ENCODE results near the gene GJB6. TPM values are rescaled to one million over a fixed set of nuclear protein-coding genes. Genes with fewer than 3 reads are reported as not detected.

Gene GJB6
- polyA plus RNA-seq, 1 donor from 2014 or later = not detected

DNA sequence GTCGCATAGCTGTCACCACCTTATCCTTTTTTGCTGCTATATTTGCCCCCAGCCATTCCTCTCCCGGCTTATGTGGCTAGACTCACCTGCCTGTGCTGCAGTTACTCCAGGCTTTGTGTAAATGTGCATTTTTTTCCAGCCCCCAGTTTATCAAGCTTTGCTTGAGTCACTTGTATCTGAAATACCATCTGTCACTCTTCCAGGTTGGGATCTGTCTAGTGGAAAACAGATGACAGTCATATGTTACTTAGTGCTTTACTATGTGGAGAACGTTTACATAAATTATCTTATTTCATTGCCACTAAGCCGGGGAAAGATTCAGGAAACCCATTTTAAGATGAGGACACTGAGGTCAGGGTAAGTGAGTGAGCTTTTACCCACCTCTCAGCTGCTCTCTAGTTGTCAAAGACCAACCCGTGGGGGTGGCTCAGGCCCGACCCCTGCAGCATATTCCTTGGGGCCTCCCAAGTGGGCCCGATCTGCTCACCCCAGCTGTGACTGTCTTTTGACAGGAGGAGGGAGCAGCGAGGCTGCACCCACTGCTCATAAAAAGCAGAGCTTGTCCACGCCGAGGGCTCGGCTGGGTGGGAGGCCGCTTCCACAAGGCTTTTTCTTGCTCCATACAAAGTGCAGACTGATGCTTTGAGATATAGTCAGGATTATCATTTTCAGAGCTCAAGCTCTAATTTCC lies 46.6 kb downstream of the GJB6 start:
- no peaks in the 10 kb centered on the region for H3K79me2 ChIP-seq (replicated peaks; ENCODE audit: insufficient read depth, low read length)
- no peak overlapping the region for H3K4me3 ChIP-seq (ENCODE audit: low read length)
- no peak overlapping the region for H3K9ac ChIP-seq (ENCODE audit: low read length)
- no peaks in the 10 kb centered on the region for H3K9me3 ChIP-seq (ENCODE audit: low read length)
- H3K36me3 ChIP-seq (ENCODE audit: insufficient read depth, low read length) = no peaks in the 10 kb centered on the region
- no peak overlapping the region for H3K27ac ChIP-seq (ENCODE audit: low read length)
- H3K27me3 ChIP-seq (ENCODE audit: insufficient read depth, low read depth, low read length) = peaks cover 8% of the 10 kb centered on the region
- TF ChIP-seq, protein P1, sequence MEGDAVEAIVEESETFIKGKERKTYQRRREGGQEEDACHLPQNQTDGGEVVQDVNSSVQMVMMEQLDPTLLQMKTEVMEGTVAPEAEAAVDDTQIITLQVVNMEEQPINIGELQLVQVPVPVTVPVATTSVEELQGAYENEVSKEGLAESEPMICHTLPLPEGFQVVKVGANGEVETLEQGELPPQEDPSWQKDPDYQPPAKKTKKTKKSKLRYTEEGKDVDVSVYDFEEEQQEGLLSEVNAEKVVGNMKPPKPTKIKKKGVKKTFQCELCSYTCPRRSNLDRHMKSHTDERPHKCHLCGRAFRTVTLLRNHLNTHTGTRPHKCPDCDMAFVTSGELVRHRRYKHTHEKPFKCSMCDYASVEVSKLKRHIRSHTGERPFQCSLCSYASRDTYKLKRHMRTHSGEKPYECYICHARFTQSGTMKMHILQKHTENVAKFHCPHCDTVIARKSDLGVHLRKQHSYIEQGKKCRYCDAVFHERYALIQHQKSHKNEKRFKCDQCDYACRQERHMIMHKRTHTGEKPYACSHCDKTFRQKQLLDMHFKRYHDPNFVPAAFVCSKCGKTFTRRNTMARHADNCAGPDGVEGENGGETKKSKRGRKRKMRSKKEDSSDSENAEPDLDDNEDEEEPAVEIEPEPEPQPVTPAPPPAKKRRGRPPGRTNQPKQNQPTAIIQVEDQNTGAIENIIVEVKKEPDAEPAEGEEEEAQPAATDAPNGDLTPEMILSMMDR (IDR thresholded peaks at IDR 0.05; ENCODE audit: poor library complexity, severe bottlenecking) = no peak
- no peak for TF ChIP-seq EP300 (conservative IDR thresholded peaks at IDR 0.05; ENCODE audit: poor library complexity, severe bottlenecking)
- TF ChIP-seq POLR2AphosphoS5 (IDR thresholded peaks at IDR 0.05) = no peak
- no peak for TF ChIP-seq SMC3 (conservative IDR thresholded peaks at IDR 0.05; ENCODE audit: poor library complexity)
- no peak for TF ChIP-seq RAD21 (conservative IDR thresholded peaks at IDR 0.05)
- TF ChIP-seq TAF1 (IDR thresholded peaks at IDR 0.05; ENCODE audit: low read depth) = no peak
- no peak for TF ChIP-seq EZH2 (IDR thresholded peaks at IDR 0.05; ENCODE audit: borderline replicate concordance, insufficient read depth, low read length, poor library complexity, severe bottlenecking)
- TF ChIP-seq, protein P2, sequence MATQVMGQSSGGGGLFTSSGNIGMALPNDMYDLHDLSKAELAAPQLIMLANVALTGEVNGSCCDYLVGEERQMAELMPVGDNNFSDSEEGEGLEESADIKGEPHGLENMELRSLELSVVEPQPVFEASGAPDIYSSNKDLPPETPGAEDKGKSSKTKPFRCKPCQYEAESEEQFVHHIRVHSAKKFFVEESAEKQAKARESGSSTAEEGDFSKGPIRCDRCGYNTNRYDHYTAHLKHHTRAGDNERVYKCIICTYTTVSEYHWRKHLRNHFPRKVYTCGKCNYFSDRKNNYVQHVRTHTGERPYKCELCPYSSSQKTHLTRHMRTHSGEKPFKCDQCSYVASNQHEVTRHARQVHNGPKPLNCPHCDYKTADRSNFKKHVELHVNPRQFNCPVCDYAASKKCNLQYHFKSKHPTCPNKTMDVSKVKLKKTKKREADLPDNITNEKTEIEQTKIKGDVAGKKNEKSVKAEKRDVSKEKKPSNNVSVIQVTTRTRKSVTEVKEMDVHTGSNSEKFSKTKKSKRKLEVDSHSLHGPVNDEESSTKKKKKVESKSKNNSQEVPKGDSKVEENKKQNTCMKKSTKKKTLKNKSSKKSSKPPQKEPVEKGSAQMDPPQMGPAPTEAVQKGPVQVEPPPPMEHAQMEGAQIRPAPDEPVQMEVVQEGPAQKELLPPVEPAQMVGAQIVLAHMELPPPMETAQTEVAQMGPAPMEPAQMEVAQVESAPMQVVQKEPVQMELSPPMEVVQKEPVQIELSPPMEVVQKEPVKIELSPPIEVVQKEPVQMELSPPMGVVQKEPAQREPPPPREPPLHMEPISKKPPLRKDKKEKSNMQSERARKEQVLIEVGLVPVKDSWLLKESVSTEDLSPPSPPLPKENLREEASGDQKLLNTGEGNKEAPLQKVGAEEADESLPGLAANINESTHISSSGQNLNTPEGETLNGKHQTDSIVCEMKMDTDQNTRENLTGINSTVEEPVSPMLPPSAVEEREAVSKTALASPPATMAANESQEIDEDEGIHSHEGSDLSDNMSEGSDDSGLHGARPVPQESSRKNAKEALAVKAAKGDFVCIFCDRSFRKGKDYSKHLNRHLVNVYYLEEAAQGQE (IDR thresholded peaks at IDR 0.05; ENCODE audit: borderline replicate concordance) = no peak
- no peak for TF ChIP-seq MXI1 (conservative IDR thresholded peaks at IDR 0.05; ENCODE audit: poor library complexity, severe bottlenecking)
- H3K4me2 ChIP-seq (ENCODE audit: low read length) = no peak overlapping the region
- H4K20me1 ChIP-seq (ENCODE audit: insufficient read depth) = no peaks in the 10 kb centered on the region
- H2AFZ ChIP-seq (ENCODE audit: low read depth, low read length) = no peak overlapping the region
- no peaks in the 10 kb centered on the region for H3F3A ChIP-seq (ENCODE audit: insufficient read depth, low read length, poor library complexity, severe bottlenecking)
- no peaks in the 10 kb centered on the region for H3K9me2 ChIP-seq (ENCODE audit: insufficient read depth, low read length)

DNA sequence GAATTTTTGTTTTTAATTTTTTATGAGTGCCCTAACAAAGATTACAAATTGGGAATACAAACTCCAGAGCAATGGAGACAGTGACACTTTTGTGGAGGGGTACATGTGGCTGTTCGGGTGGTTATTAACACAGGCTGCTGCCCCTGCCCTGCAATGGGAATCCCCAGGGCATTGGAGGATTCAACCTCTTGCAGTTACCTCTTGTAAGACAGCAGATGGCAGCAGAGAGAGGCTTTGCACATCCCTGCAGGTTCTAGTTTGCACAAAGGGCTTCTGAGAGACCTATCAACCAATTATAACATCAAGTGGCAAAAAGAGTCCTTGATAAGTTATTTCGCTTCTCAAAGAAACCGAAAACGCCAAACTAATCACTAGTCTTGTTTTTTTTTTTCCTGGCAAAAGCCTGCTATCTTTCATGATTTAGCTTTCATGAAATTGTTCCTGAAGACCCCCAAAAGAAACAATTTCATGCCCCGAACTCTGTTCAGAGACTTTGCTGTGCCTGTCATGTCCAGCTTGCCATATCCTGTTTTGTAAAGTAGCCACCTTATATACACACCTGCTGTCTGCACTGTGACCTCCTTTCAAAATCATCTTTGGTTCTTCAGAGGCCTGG lies 49.8 kb downstream of the GJB6 start:
- Histone ChIP-seq H4K20me1 (ENCODE audit: insufficient read depth) (no peaks in the 10 kb centered on the region), H2AFZ (ENCODE audit: low read depth, low read length) (no peak overlapping the region), H3K27me3 (ENCODE audit: insufficient read depth, low read depth, low read length) (no peaks in the 10 kb centered on the region), H3F3A (ENCODE audit: insufficient read depth, low read length, poor library complexity, severe bottlenecking) (no peaks in the 10 kb centered on the region), H3K9ac (ENCODE audit: low read length) (no peak overlapping the region), H3K36me3 (ENCODE audit: insufficient read depth, low read length) (no peaks in the 10 kb centered on the region), H3K4me2 (ENCODE audit: low read length) (no peak overlapping the region), H3K27ac (ENCODE audit: low read length) (no peak overlapping the region), H3K9me2 (ENCODE audit: insufficient read depth, low read length) (no peaks in the 10 kb centered on the region), H3K79me2 (replicated peaks; ENCODE audit: insufficient read depth, low read length) (no peaks in the 10 kb centered on the region), H3K9me3 (ENCODE audit: low read length) (no peaks in the 10 kb centered on the region), H3K4me3 (ENCODE audit: low read length) (no peak overlapping the region)
- no peak for TF ChIP-seq EP300 (conservative IDR thresholded peaks at IDR 0.05; ENCODE audit: poor library complexity, severe bottlenecking)
- TF ChIP-seq, protein P2 (IDR thresholded peaks at IDR 0.05; ENCODE audit: borderline replicate concordance) = no peak
- TF ChIP-seq, protein P1 (IDR thresholded peaks at IDR 0.05; ENCODE audit: poor library complexity, severe bottlenecking) = peak; percentile 87
- peak; percentile 83 for TF ChIP-seq SMC3 (conservative IDR thresholded peaks at IDR 0.05; ENCODE audit: poor library complexity)
- peak; percentile 78 for TF ChIP-seq RAD21 (conservative IDR thresholded peaks at IDR 0.05)
- TF ChIP-seq TAF1 (IDR thresholded peaks at IDR 0.05; ENCODE audit: low read depth) = no peak

Measured in neural cell (in vitro differentiated cells).